GM23248 (cell line): ENCODE data around the gene ZNF274. TPM values are rescaled to one million over a fixed set of nuclear protein-coding genes. Genes with fewer than 3 reads are reported as not detected.

Experiments used
- DNase-seq: peaks from one replicate; pipeline ENCODE4 v3.0.0-alpha.2; 2015
- H2AFZ ChIP-seq: fragments of 200-600 bp; sonication (generic); 2 replicates; pipeline ENCODE4 v1.6.1; 2016; ENCODE audit warnings: antibody characterized with exemption
- H3F3A ChIP-seq: fragments of 200-600 bp; sonication (generic); 2 replicates; pipeline ENCODE4 v1.6.1; 2016; ENCODE audit warnings: mild to moderate bottlenecking, antibody characterized with exemption, mixed run types; ENCODE audit not compliant: insufficient read depth
- H3K27ac ChIP-seq: fragments of 200-600 bp; sonication (generic); 2 replicates; pipeline ENCODE4 v1.5.1; 2016; ENCODE audit warnings: mild to moderate bottlenecking
- H3K27me3 ChIP-seq: fragments of 200-600 bp; sonication (generic); replicated peaks from 2 replicates; pipeline ENCODE4 v1.6.1; 2016; ENCODE audit warnings: mild to moderate bottlenecking; ENCODE audit not compliant: insufficient read depth
- H3K36me3 ChIP-seq: fragments of 200-600 bp; sonication (generic); 2 replicates; pipeline ENCODE4 v1.6.1; 2016; ENCODE audit warnings: low read depth, mild to moderate bottlenecking
- H3K4me1 ChIP-seq: fragments of 200-600 bp; sonication (generic); 2 replicates; pipeline ENCODE4 v1.6.1; 2016; ENCODE audit warnings: mild to moderate bottlenecking; ENCODE audit not compliant: insufficient read depth
- H3K4me2 ChIP-seq: fragments of 200-600 bp; sonication (generic); one replicate; pipeline ENCODE4 v1.6.1; 2016; ENCODE audit warnings: mild to moderate bottlenecking; ENCODE audit not compliant: unreplicated experiment
- H3K4me3 ChIP-seq: fragments of 200-600 bp; sonication (generic); 2 replicates; pipeline ENCODE4 v1.5.1; 2016; ENCODE audit warnings: mild to moderate bottlenecking
- H3K79me2 ChIP-seq: fragments of 200-600 bp; sonication (generic); 2 replicates; pipeline ENCODE4 v1.6.1; 2016; ENCODE audit warnings: mild to moderate bottlenecking; ENCODE audit not compliant: insufficient read depth
- H3K9ac ChIP-seq: fragments of 200-600 bp; sonication (generic); 2 replicates; pipeline ENCODE4 v1.6.1; 2016; ENCODE audit warnings: mild to moderate bottlenecking
- H3K9me2 ChIP-seq: fragments of 200-600 bp; sonication (generic); 2 replicates; pipeline ENCODE4 v1.6.1; 2016; ENCODE audit warnings: mixed run types, mild to moderate bottlenecking, moderate library complexity; ENCODE audit not compliant: insufficient read depth
- H3K9me3 ChIP-seq: fragments of 200-600 bp; sonication (generic); one replicate; pipeline ENCODE4 v1.6.1; 2017; ENCODE audit warnings: low read depth
- H4K20me1 ChIP-seq: fragments of 200-600 bp; sonication (generic); 2 replicates; pipeline ENCODE4 v1.6.0; 2016; ENCODE audit not compliant: insufficient read depth
- EZH2 ChIP-seq: fragments of 200-600 bp; sonication (generic); IDR thresholded peaks from 2 replicates; pipeline ENCODE4 v1.6.1; 2018; ENCODE audit warnings: antibody characterized with exemption, mild to moderate bottlenecking; ENCODE audit not compliant: insufficient read depth, poor library complexity, severe bottlenecking
- EZH2phosphoT487 ChIP-seq: fragments of 200-600 bp; sonication (generic); IDR thresholded peaks from 2 replicates; pipeline ENCODE4 v1.6.1; 2018; ENCODE audit warnings: antibody characterized with exemption, moderate library complexity, mild to moderate bottlenecking, low read depth; ENCODE audit not compliant: insufficient read depth
- WGBS, 2 experiments: methylation state at CpG; one replicate each; pipeline ENCODE4 v1.1.6; 2015 to 2017; ENCODE audit warnings: low lambda C conversion rate in 2 of 2, low coverage in 1 of 2; ENCODE audit errors: missing lambda C conversion rate in 2 of 2; 5-methylcytosine and 5-hydroxymethylcytosine counted together
- in situ Hi-C: fragments of 300-500 bp; cut with MboI; formaldehyde crosslinking; loops from 2 replicates; pipeline ENCODE4 v1.15.0; 2020
- polyA plus RNA-seq: library from polyadenylated mRNA; unstranded; fragments of >200 nt; fragmentation: Nextera tagmentation; extraction: Ambion mirVana; gene quantifications from 2 replicates; pipeline ENCODE4 v1.2.1, GENCODE V29; 2016
- total RNA-seq: library from RNA; depleted of rRNA; stranded (reverse); fragments of >200 nt; shearing (Covaris generic); gene quantifications from 2 replicates; pipeline ENCODE4 v1.2.3, GENCODE V29; 2014

ZNF274 gene
- total and polyA plus RNA-seq, 2 experiments from 2014 or later, result 18.0 to 20.8 TPM

DNA sequence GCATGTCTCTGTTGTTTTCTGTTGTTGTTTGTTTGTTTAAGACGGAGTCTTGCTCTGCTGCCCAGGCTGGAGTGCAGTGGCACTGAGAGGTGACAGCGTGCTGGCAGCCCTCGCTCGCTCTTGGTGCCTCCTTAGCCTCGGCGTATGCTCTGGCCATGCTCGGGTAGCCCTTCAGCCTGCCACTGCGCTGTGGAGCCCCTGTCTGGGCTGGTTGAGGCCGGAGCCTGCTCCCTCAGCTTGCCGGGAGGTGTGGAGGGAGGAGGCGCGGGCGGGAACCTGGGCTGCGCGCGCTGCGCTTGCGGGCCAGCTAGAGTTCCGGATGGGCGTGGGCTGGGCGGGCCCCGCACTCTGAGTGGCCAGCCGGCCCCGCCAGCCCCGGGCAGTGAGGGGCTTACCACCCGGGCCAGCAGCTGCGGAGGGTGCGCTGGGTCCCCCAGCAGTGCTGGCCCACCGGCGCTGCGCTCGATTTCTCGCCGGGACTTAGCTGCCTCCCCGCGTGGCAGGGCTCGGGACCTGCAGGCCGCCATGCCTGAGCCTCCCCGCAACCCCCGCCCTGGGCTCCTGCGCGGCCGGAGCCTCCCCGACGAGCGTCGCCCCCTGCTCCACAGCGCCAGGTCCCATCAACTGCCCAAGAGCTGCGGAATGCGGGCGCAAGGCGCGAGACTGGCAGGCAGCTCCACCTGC lies 25.7 kb upstream of the ZNF274 start:
- in situ Hi-C loops, result no loop called here
- DNase-seq, result no peak
- H3K4me2 ChIP-seq, result no peak overlapping the region
- WGBS, 2 experiments, result 77 to 81% methylated on average over 27 to 53 of the region's 53 CpGs
- H3K79me2 ChIP-seq, result peaks cover 19% of the 10 kb centered on the region
- H3K4me1 ChIP-seq, result no peaks in the 10 kb centered on the region
- H4K20me1 ChIP-seq, result no peaks in the 10 kb centered on the region
- no peaks in the 10 kb centered on the region for H3K9me2 ChIP-seq
- no peak overlapping the region for H2AFZ ChIP-seq
- no peak for TF ChIP-seq EZH2
- no peak for TF ChIP-seq EZH2phosphoT487
- H3K27me3 ChIP-seq, result no peaks in the 10 kb centered on the region
- no peak overlapping the region for H3K27ac ChIP-seq
- no peak overlapping the region for H3K9ac ChIP-seq
- no peak overlapping the region for H3K4me3 ChIP-seq
- H3K9me3 ChIP-seq, result no peaks in the 10 kb centered on the region
- no peaks in the 10 kb centered on the region for H3F3A ChIP-seq
- no peaks in the 10 kb centered on the region for H3K36me3 ChIP-seq

DNA sequence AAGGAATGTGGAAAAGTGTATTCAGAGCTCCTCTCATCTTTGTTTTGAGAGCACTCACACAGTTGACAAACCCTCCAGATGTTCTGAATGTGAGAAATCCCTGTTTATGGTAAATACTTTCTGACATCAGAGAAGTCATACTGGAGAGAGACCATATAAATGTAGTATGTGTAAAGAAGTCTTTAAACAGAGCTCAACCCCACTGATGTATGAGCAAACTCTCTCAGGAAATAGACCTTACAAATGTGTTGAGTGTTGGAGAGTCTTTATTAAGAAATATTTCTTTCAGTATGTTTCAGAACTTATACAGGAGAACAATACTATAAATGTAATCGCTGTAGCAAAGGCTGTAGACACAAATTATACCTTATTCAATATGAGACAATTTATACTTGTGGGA lies 16.6 kb upstream of the ZNF274 start:
- Histone ChIP-seq H2AFZ (no peak overlapping the region), H3K79me2 (no peaks in the 10 kb centered on the region), H3K27ac (no peak overlapping the region), H3K9ac (no peak overlapping the region), H3K9me2 (no peaks in the 10 kb centered on the region), H3K4me1 (no peaks in the 10 kb centered on the region), H3K36me3 (no peaks in the 10 kb centered on the region), H3K27me3 (no peaks in the 10 kb centered on the region), H4K20me1 (no peaks in the 10 kb centered on the region), H3F3A (0 out of 2 replicates have a peak, but pooled peaks cover 7% of the 10 kb centered on the region), H3K9me3 (peaks cover 3% of the 10 kb centered on the region), H3K4me3 (no peak overlapping the region), H3K4me2 (no peak overlapping the region)
- WGBS, 2 experiments, result 53 to 54% methylated on average over 1 of the region's 1 CpG
- no peak for DNase-seq
- no peak for TF ChIP-seq EZH2phosphoT487
- TF ChIP-seq EZH2, result no peak
- in situ Hi-C loops, result no loop called here

GRCh38 chr19:58166708-58167280 lies 16.1 kb upstream of the ZNF274 start:
- H3K9ac ChIP-seq, result no peak overlapping the region
- no peak overlapping the region for H3K27ac ChIP-seq
- no peak overlapping the region for H3K4me2 ChIP-seq
- no peak overlapping the region for H3K4me3 ChIP-seq
- H3K9me3 ChIP-seq, result peaks cover 3% of the 10 kb centered on the region
- in situ Hi-C loops, result no loop called here
- H3F3A ChIP-seq, result 0 out of 2 replicates have a peak, but pooled peaks cover 7% of the 10 kb centered on the region
- TF ChIP-seq EZH2 (no peak), EZH2phosphoT487 (no peak)
- no peaks in the 10 kb centered on the region for H4K20me1 ChIP-seq
- WGBS, 2 experiments, result 24 to 26% methylated on average over 4 of the region's 4 CpGs
- no peak overlapping the region for H2AFZ ChIP-seq
- H3K79me2 ChIP-seq, result no peaks in the 10 kb centered on the region
- H3K9me2 ChIP-seq, result no peaks in the 10 kb centered on the region
- no peaks in the 10 kb centered on the region for H3K27me3 ChIP-seq
- no peaks in the 10 kb centered on the region for H3K36me3 ChIP-seq
- H3K4me1 ChIP-seq, result no peaks in the 10 kb centered on the region
- DNase-seq, result peak; percentile 9

- peaks cover 3% of the 10 kb centered on the region for H3K9me3 ChIP-seq
- H2AFZ ChIP-seq, result no peak overlapping the region
- H3K4me2 ChIP-seq, result no peak overlapping the region
- no peaks in the 10 kb centered on the region for H4K20me1 ChIP-seq
- H3K36me3 ChIP-seq, result no peaks in the 10 kb centered on the region
- in situ Hi-C loops, result no loop called here
- H3K4me1 ChIP-seq, result no peaks in the 10 kb centered on the region
- no peaks in the 10 kb centered on the region for H3K79me2 ChIP-seq
- no peaks in the 10 kb centered on the region for H3K27me3 ChIP-seq
- WGBS, 2 experiments, result 0 to 5% methylated on average over 1 of the region's 1 CpG
- no peak overlapping the region for H3K27ac ChIP-seq
- 0 out of 2 replicates have a peak, but pooled peaks cover 7% of the 10 kb centered on the region for H3F3A ChIP-seq
- peak; percentile 62 for DNase-seq
- H3K4me3 ChIP-seq, result no peak overlapping the region
- no peak overlapping the region for H3K9ac ChIP-seq
- TF ChIP-seq EZH2, result no peak
- TF ChIP-seq EZH2phosphoT487, result no peak
- no peaks in the 10 kb centered on the region for H3K9me2 ChIP-seq
These were observed 12.0 kb upstream of the ZNF274 start for GRCh38 chr19:58170860-58171259.
